ENCODE measurements around the gene TAB2.

DNA sequence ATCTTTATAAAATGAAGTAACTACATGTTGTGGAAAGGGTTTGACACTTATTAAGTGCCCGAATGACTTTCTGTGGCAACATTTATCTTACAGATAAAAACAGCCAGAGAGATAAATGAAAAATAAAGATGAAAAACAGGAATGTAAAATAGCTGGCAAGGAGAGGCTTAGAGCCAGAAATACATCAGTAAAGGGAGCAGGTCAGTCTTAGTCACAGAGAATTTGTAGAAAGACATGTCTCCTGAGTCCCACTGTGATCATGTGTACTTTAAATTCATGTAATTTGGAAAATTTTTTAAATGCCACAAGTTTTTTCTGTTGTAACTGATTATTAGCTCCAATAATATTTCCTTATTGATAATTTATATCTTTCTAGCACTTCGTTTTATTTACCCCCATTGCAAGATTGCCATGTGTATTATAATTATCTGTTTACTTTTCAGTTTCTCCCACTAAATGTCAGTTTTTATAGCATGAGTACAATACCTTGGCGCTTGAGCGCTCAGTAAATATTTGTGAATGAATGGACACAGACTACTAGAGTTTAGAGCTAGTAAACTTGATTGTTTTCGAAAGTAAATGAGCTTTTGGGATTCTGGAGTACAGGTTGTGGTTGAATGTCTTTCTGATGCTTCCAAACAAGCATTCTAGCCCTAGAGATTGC is 15.2 kb downstream of the TAB2 start:
- TF ChIP-seq, protein P1, sequence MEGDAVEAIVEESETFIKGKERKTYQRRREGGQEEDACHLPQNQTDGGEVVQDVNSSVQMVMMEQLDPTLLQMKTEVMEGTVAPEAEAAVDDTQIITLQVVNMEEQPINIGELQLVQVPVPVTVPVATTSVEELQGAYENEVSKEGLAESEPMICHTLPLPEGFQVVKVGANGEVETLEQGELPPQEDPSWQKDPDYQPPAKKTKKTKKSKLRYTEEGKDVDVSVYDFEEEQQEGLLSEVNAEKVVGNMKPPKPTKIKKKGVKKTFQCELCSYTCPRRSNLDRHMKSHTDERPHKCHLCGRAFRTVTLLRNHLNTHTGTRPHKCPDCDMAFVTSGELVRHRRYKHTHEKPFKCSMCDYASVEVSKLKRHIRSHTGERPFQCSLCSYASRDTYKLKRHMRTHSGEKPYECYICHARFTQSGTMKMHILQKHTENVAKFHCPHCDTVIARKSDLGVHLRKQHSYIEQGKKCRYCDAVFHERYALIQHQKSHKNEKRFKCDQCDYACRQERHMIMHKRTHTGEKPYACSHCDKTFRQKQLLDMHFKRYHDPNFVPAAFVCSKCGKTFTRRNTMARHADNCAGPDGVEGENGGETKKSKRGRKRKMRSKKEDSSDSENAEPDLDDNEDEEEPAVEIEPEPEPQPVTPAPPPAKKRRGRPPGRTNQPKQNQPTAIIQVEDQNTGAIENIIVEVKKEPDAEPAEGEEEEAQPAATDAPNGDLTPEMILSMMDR (IDR thresholded peaks at IDR 0.05): no peak
- TF ChIP-seq POLR2A (IDR thresholded peaks at IDR 0.05): no peak

All from uterus (tissue), 2 donors.